SH-SY5Y (cell line): ENCODE data around the gene OGN.

Experiments
- GATA2 ChIP-seq: IDR thresholded peaks from 2 replicates; pipeline ENCODE4 v1.6.1; 2011; ENCODE audit warnings: mild to moderate bottlenecking, low read depth, low read length
- GATA3 ChIP-seq: IDR thresholded peaks from 2 replicates; pipeline ENCODE4 v1.6.1; 2011; ENCODE audit warnings: low read depth, mild to moderate bottlenecking, low read length, moderate library complexity

OGN gene

GRCh38 chr9:92404042-92404836 is at the start of gene OGN:
OGN (minus strand) TSS chr9:92404578; CDS start chr9:92403407, 1,171 bp downstream.
- TF ChIP-seq GATA3, result no peak
- no peak for TF ChIP-seq GATA2

GRCh38 chr9:92446536-92446935 is 42.2 kb upstream of the OGN start:
- no peak for TF ChIP-seq GATA3
- no peak for TF ChIP-seq GATA2

- no peak for TF ChIP-seq GATA2
- no peak for TF ChIP-seq GATA3
Observed at GRCh38 chr9:92444841-92445240, 40.5 kb upstream of the OGN start.

- no peak for TF ChIP-seq GATA3
- TF ChIP-seq GATA2, result no peak
Observed at GRCh38 chr9:92440751-92441046, 36.3 kb upstream of the OGN start.

- TF ChIP-seq GATA3 (no peak), GATA2 (no peak)
Observed at GRCh38 chr9:92439921-92440750, 35.8 kb upstream of the OGN start.

- TF ChIP-seq GATA2 (no peak), GATA3 (no peak)
Observed at GRCh38 chr9:92438900-92439526, 34.6 kb upstream of the OGN start.

- TF ChIP-seq GATA2 (no peak), GATA3 (no peak)
Observed at GRCh38 chr9:92435263-92435662, 30.9 kb upstream of the OGN start.

GRCh38 chr9:92432972-92433548 is 28.7 kb upstream of the OGN start:
- TF ChIP-seq GATA2 (no peak), GATA3 (no peak)

- TF ChIP-seq GATA3, result no peak
- no peak for TF ChIP-seq GATA2
Observed at GRCh38 chr9:92432350-92432749, 28.0 kb upstream of the OGN start.

- TF ChIP-seq GATA3, result no peak
- TF ChIP-seq GATA2, result no peak
Observed at GRCh38 chr9:92429836-92430235, 25.5 kb upstream of the OGN start.

GRCh38 chr9:92426501-92427145 is 22.2 kb upstream of the OGN start:
- TF ChIP-seq GATA3 (no peak), GATA2 (no peak)

- TF ChIP-seq GATA2 (no peak), GATA3 (no peak)
Observed at GRCh38 chr9:92425474-92425873, 21.1 kb upstream of the OGN start.

GRCh38 chr9:92424340-92424739 is 20.0 kb upstream of the OGN start, which contains the start of gene OMD:
OMD (minus strand) TSS chr9:92424471; CDS start chr9:92417558, 6,913 bp downstream.
- TF ChIP-seq GATA2 (no peak), GATA3 (no peak)

- TF ChIP-seq GATA2 (no peak), GATA3 (no peak)
Observed at GRCh38 chr9:92423612-92424011, 19.2 kb upstream of the OGN start.
